ENCODE measurements around the gene SH3TC1. TPM values are rescaled to one million over a fixed set of nuclear protein-coding genes. Genes with fewer than 3 reads are reported as not detected.

Gene SH3TC1
- total RNA-seq, 4 donors from 2014 or later, result 15.0 to 78.6 (median 41.4) TPM

DNA sequence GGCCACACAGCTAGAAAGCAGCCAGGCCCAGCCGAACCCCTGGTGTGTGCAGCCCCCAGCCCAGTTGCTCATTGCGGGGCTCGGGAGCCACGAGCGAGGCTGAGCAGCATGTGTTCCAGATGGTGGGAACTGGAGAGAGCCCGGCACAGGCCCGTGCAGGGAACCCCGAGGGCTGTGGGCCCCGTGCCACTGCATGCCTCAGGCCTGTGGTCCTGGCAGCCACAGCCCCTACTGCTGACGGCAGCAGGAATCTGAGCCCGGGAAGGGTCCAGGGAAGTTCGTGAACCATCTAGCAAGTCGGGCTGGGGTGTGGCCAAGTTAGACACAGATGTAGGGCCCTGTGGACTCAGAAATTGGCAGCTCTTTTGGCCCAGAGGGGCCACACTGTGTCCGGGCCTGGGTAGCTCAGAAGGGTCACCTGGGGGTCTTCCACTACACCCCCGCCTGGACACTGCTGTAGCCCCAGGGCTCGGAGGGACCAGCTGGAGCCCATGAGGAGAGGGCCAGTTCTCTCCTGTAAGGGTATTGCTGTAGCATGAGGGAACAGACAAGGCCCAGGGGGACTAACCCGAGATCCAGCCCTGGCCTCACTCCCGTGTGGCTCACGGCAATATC lies 82.5 kb downstream of the SH3TC1 start:
- DNase-seq, result peak; percentile 33
- intact Hi-C loops (cut with DNase I; ENCODE audit: low total_unique reads) (no loop called here), in situ Hi-C loops (cut with MboI; ENCODE audit: low pct_ligation_motif_present in 1 of 4, low pct_unique_long_range_greater_than_20kb in 1 of 4, low sequenced_read_pairs in 3 of 4) (no loop called here)
- 70% methylated on average over 15 of the region's 19 CpGs; no CpG with 5 or more reads in 1 of the 2 donors for WGBS, 2 donors (ENCODE audit: low coverage in 1 of 2)
- Histone ChIP-seq H3K27me3 (no peaks in the 10 kb centered on the region), H3K4me1 (peaks cover 0 to 16% (median 9%) of the 10 kb centered on the region in 4 donors), H3K4me3 (no peak overlapping the region), H3K27ac (peak overlapping the region in 2 of 4 donors; percentile 12 to 43), H3K9me3 (no peaks in the 10 kb centered on the region), H3K36me3 (no peaks in the 10 kb centered on the region)
- peak in 2 of 3 donors; percentile 26 to 41 for TF ChIP-seq POLR2AphosphoS5 (IDR thresholded peaks at IDR 0.05)
- TF ChIP-seq POLR2A (IDR thresholded peaks at IDR 0.05), result no peak

DNA sequence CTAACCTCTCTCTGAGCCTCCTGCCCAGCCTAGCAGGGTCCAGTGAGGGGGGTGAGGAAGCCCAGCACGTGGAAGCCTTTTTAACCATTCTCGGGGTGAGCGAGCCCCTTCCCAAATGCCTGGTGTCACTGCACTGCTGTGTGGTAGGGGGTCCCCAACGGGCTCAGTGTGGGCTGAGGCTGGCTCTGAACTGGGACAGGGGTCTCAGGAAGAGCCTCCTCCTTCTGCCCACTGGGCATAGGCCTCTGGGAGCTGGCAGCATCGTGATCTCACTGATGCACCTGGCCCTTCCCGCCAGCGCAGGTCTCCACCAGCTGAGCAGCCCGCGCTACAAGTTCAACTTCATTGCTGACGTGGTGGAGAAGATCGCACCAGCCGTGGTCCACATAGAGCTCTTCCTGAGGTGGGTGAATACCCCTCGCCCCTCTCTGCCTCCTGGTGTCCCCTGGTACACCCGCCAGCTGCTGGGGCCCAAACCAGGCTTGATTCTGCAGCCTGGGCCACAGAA lies 83.1 kb downstream of the SH3TC1 start:
- intact Hi-C loops (cut with DNase I; ENCODE audit: low total_unique reads) (no loop called here), in situ Hi-C loops (cut with MboI; ENCODE audit: low pct_ligation_motif_present in 1 of 4, low pct_unique_long_range_greater_than_20kb in 1 of 4, low sequenced_read_pairs in 3 of 4) (no loop called here)
- WGBS, 2 donors (ENCODE audit: low coverage in 1 of 2), result 86% methylated on average over 14 of the region's 14 CpGs; no CpG with 5 or more reads in 1 of the 2 donors
- H3K27me3 ChIP-seq, result no peaks in the 10 kb centered on the region
- H3K27ac ChIP-seq, result peak overlapping the region in 2 of 4 donors; percentile 12 to 17
- DNase-seq, result no peak
- no peak overlapping the region for H3K4me3 ChIP-seq
- no peak for TF ChIP-seq POLR2AphosphoS5 (IDR thresholded peaks at IDR 0.05)
- no peak for TF ChIP-seq CTCF (IDR thresholded peaks at IDR 0.05)
- TF ChIP-seq EP300 (IDR thresholded peaks at IDR 0.05; ENCODE audit: low read depth), result no peak
- TF ChIP-seq POLR2A (IDR thresholded peaks at IDR 0.05), result no peak
- no peaks in the 10 kb centered on the region for H3K9me3 ChIP-seq
- H3K36me3 ChIP-seq, result no peaks in the 10 kb centered on the region
- H3K4me1 ChIP-seq, result peaks cover 0 to 11% (median 5%) of the 10 kb centered on the region in 4 donors

- Histone ChIP-seq H3K4me3 (no peak overlapping the region), H3K36me3 (no peaks in the 10 kb centered on the region), H3K27ac (no peak overlapping the region), H3K27me3 (no peaks in the 10 kb centered on the region), H3K9me3 (no peaks in the 10 kb centered on the region), H3K4me1 (peaks cover 0 to 9% (median 4%) of the 10 kb centered on the region in 4 donors)
- WGBS, 2 donors (ENCODE audit: low coverage in 1 of 2), result 90 to 96% methylated on average over 12 to 14 of the region's 14 CpGs
- no peak for DNase-seq
- intact Hi-C loops (cut with DNase I; ENCODE audit: low total_unique reads) (no loop called here), in situ Hi-C loops (cut with MboI; ENCODE audit: low pct_ligation_motif_present in 1 of 4, low pct_unique_long_range_greater_than_20kb in 1 of 4, low sequenced_read_pairs in 3 of 4) (no loop called here)
- TF ChIP-seq POLR2A (IDR thresholded peaks at IDR 0.05) (no peak), POLR2AphosphoS5 (IDR thresholded peaks at IDR 0.05) (no peak), CTCF (IDR thresholded peaks at IDR 0.05) (no peak), EP300 (IDR thresholded peaks at IDR 0.05; ENCODE audit: low read depth) (no peak)
These were observed 83.7 kb downstream of the SH3TC1 start for GRCh38 chr4:8282742-8283141.

DNA sequence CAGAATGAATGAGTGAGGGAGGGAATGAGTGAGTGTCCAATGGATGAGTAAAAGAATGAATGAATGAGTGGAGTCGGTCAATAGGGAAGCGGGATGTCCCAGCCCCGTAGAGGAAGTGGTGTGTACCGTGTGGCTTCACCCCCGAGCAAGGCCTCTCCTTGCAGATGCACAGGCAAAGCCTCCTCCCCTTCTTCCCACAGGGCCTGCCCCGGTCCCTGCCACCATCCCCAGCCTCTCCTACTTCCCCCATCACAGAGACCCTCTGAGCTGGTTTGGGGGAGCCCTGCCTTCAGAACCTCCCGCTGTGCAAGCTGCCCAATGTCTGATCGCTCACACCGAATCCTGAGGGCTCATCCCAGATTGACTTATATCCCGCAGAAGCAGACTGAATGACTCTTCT lies 84.1 kb downstream of the SH3TC1 start:
- 61 to 74% methylated on average over 5 to 10 of the region's 10 CpGs for WGBS, 2 donors (ENCODE audit: low coverage in 1 of 2)
- no peak for DNase-seq

More for the DNA sequence above, 84.1 kb downstream of the SH3TC1 start:
- TF ChIP-seq EP300 (IDR thresholded peaks at IDR 0.05; ENCODE audit: low read depth) (no peak), POLR2A (IDR thresholded peaks at IDR 0.05) (no peak), POLR2AphosphoS5 (IDR thresholded peaks at IDR 0.05) (no peak), CTCF (IDR thresholded peaks at IDR 0.05) (no peak)
- in situ Hi-C loops (cut with MboI; ENCODE audit: low pct_ligation_motif_present in 1 of 4, low pct_unique_long_range_greater_than_20kb in 1 of 4, low sequenced_read_pairs in 3 of 4), result no loop called here
- no peaks in the 10 kb centered on the region for H3K36me3 ChIP-seq
- intact Hi-C loops (cut with DNase I; ENCODE audit: low total_unique reads), result no loop called here
- H3K4me1 ChIP-seq, result peaks cover 0 to 5% (median 2%) of the 10 kb centered on the region in 4 donors
- no peaks in the 10 kb centered on the region for H3K27me3 ChIP-seq
- H3K9me3 ChIP-seq, result no peaks in the 10 kb centered on the region
- H3K4me3 ChIP-seq, result no peak overlapping the region
- no peak overlapping the region for H3K27ac ChIP-seq

All from transverse colon (tissue), 4 donors.